ENCODE data around the gene RABGEF1. TPM values are rescaled to one million over a fixed set of nuclear protein-coding genes. Genes with fewer than 3 reads are reported as not detected.

Gene RABGEF1
- total and polyA plus RNA-seq, 9 of the 15 experiments (the other 6 are each of a cell fraction or from before 2014, with no cell fraction given), result 7.0 to 29.3 (median 20.5) TPM

DNA sequence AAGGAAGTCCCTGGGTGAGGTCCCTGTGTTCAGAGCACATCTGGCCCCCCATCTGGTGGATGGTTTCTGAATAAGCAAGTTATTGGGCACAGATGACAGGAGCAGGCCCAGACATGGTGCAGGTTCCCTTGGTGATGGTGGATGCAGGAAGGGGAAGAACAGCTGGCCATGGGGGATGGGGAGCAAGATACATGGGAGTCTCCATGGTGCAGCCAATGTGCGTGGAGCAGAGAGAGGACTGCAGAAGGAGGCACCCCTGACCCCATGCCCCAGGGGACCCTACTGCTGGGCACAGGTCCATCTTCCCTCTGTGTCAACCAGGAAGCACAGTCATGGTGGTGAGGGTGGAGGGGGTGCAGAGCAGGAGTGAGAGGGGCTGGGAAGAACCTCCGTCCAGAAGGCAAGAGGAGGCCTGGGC, 43.8 kb upstream of the RABGEF1 start:
- H3K36me3 ChIP-seq (ENCODE audit: control insufficient read depth, insufficient read depth, low read length), result no peaks in the 10 kb centered on the region
- no peak overlapping the region for H3K4me2 ChIP-seq (ENCODE audit: insufficient read depth, low read length)
- in situ Hi-C loops (cut with MboI) (no loop called here), intact Hi-C loops (cut with micrococcal nuclease) (no loop called here)
- POLR2A ChIA-PET, result interaction anchor here (0.6 to 1.0 kb wide), 2 partner anchors 13 to 25 kb away, joined by 3 to 4 read pairs; no protein-coding TSS in a partner anchor
- H3K4me1 ChIP-seq (replicated peaks in 1 of 2; ENCODE audit: control insufficient read depth in 2 of 2, insufficient read depth in 2 of 2, low read length in 2 of 2), result peaks cover 0 to 9% of the 10 kb centered on the region in 2 experiments; a peak in 1 of 5 replicates
- no peaks in the 10 kb centered on the region for H3K9me1 ChIP-seq (ENCODE audit: control insufficient read depth, insufficient read depth, low read length)
- H3K27me3 ChIP-seq (ENCODE audit: control insufficient read depth in 2 of 2, insufficient read depth in 2 of 2, low read length in 2 of 2), result no peaks in the 10 kb centered on the region
- H3K79me2 ChIP-seq (ENCODE audit: control insufficient read depth, insufficient read depth, low read length), result no peaks in the 10 kb centered on the region
- H2AFZ ChIP-seq (ENCODE audit: low read depth, low read length), result no peak overlapping the region
- H3K4me3 ChIP-seq, result no peak overlapping the region
- peak overlapping the region in 1 of 2 experiments; percentile 62; a peak in 1 of 4 replicates for H3K9ac ChIP-seq (ENCODE audit: insufficient read depth in 1 of 2, low read depth in 2 of 2, low read length in 2 of 2)
- ATAC-seq (peak; percentile 4), DNase-seq (ENCODE audit: extremely low read depth in 1 of 4, low spot score in 3 of 4) (peak in 3 of 4 experiments; percentile 20 to 30 (median 25)), FAIRE-seq (no peak)
- peak; percentile 51; the same call in 1 of the 2 replicates for TF ChIP-seq RFX1 (IDR thresholded peaks at IDR 0.05)
- TF ChIP-seq, protein P1, sequence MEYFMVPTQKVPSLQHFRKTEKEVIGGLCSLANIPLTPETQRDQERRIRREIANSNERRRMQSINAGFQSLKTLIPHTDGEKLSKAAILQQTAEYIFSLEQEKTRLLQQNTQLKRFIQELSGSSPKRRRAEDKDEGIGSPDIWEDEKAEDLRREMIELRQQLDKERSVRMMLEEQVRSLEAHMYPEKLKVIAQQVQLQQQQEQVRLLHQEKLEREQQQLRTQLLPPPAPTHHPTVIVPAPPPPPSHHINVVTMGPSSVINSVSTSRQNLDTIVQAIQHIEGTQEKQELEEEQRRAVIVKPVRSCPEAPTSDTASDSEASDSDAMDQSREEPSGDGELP (CRISPR knock-in tag; IDR thresholded peaks at IDR 0.05; ENCODE audit: borderline replicate concordance), result peak; percentile 77
- TF ChIP-seq NR2F6 (CRISPR knock-in tag; IDR thresholded peaks at IDR 0.05), result no peak
- TF ChIP-seq, protein P2, sequence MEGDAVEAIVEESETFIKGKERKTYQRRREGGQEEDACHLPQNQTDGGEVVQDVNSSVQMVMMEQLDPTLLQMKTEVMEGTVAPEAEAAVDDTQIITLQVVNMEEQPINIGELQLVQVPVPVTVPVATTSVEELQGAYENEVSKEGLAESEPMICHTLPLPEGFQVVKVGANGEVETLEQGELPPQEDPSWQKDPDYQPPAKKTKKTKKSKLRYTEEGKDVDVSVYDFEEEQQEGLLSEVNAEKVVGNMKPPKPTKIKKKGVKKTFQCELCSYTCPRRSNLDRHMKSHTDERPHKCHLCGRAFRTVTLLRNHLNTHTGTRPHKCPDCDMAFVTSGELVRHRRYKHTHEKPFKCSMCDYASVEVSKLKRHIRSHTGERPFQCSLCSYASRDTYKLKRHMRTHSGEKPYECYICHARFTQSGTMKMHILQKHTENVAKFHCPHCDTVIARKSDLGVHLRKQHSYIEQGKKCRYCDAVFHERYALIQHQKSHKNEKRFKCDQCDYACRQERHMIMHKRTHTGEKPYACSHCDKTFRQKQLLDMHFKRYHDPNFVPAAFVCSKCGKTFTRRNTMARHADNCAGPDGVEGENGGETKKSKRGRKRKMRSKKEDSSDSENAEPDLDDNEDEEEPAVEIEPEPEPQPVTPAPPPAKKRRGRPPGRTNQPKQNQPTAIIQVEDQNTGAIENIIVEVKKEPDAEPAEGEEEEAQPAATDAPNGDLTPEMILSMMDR (IDR thresholded peaks at IDR 0.05 in 2 of 3, conservative IDR thresholded peaks at IDR 0.05 in 1 of 3; ENCODE audit: insufficient read depth in 2 of 3, low read depth in 1 of 3, low read length in 3 of 3), result peak in 1 of 3 experiments; percentile 17; a peak in 1 of 6 replicates
- H3K9me3 ChIP-seq (replicated peaks; ENCODE audit: control insufficient read depth, insufficient read depth, low read depth, low read length), result no peaks in the 10 kb centered on the region
- 83% methylated on average over 2 of the region's 2 CpGs for WGBS (ENCODE audit: insufficient coverage, low coverage, missing lambda C conversion rate)
- H3K27ac ChIP-seq (ENCODE audit: extremely low read depth, low read depth, low read length), result no peak overlapping the region
- CTCF ChIA-PET (ENCODE audit: low intra/inter-chr PET ratio), result no interaction called here
- BruUV-seq (replicated peaks), result no TSS peak
- no peaks in the 10 kb centered on the region; the same call in none of the 2 replicates for H4K20me1 ChIP-seq (replicated peaks; ENCODE audit: control insufficient read depth, insufficient read depth, low read length)
